HG03469 (cell line): Measurements from ENCODE around the gene FAM24B.
A peak's percentile ranks its signal among the peaks of the same experiment; 100 is the strongest.
"Not testable (repeated sequence)": the region's sequence is repeated elsewhere in the genome, so short reads cannot be mapped to it uniquely, and the experiment has no call there.

Source experiments
- ATAC-seq: cut with Tn5 transposase; IDR thresholded peaks from one replicate; pipeline ENCODE4 v1.9.1; 2021; ENCODE audit warnings: mild to moderate bottlenecking, moderate library complexity, moderate number of reproducible peaks; ENCODE audit not compliant: unreplicated experiment

The FAM24B gene

GRCh38 chr10:122879339-122880273 is at the start of gene FAM24B:
FAM24B (minus strand) TSS chr10:122879581; CDS start chr10:122850515, 29,066 bp downstream.
- ATAC-seq = peak; percentile 69

GRCh38 chr10:122915700-122916099 is 36.3 kb upstream of the FAM24B start:
- no peak for ATAC-seq

GRCh38 chr10:122911889-122912484 is 32.6 kb upstream of the FAM24B start:
- no peak for ATAC-seq

GRCh38 chr10:122910310-122910709 is 30.9 kb upstream of the FAM24B start, which contains the start of gene FAM24A:
FAM24A (plus strand) TSS chr10:122910610; CDS start chr10:122911635, 1,025 bp downstream.
- ATAC-seq = no peak

- not testable (repeated sequence) for ATAC-seq
Observed at GRCh38 chr10:122903861-122904260, 24.5 kb upstream of the FAM24B start.

- ATAC-seq = no peak
Observed at GRCh38 chr10:122894261-122894944, 15.0 kb upstream of the FAM24B start.

- ATAC-seq = no peak
Observed at GRCh38 chr10:122884166-122884565, 4.8 kb upstream of the FAM24B start.

GRCh38 chr10:122882766-122883165 is 3.4 kb upstream of the FAM24B start:
- no peak for ATAC-seq

GRCh38 chr10:122878799-122879338 is 512 bp downstream of the FAM24B start:
- ATAC-seq = peak; percentile 19

- ATAC-seq = no peak
Observed at GRCh38 chr10:122877264-122877663, 2.1 kb downstream of the FAM24B start.

GRCh38 chr10:122876467-122876855 is 2.9 kb downstream of the FAM24B start:
- no peak for ATAC-seq

- ATAC-seq = no peak
Observed at GRCh38 chr10:122875843-122876466, 3.4 kb downstream of the FAM24B start.

GRCh38 chr10:122871947-122872346 is 7.4 kb downstream of the FAM24B start:
- not testable (repeated sequence) for ATAC-seq

GRCh38 chr10:122868768-122869167 is 10.6 kb downstream of the FAM24B start:
- ATAC-seq = not testable (repeated sequence)

GRCh38 chr10:122866757-122867482 is 12.5 kb downstream of the FAM24B start:
- not testable (repeated sequence) for ATAC-seq

- ATAC-seq = no peak
Observed at GRCh38 chr10:122864901-122865300, 14.5 kb downstream of the FAM24B start.

- ATAC-seq = no peak
Observed at GRCh38 chr10:122864194-122864592, 15.2 kb downstream of the FAM24B start.

- ATAC-seq = no peak
Observed at GRCh38 chr10:122863216-122864193, 15.9 kb downstream of the FAM24B start.

- no peak for ATAC-seq
Observed at GRCh38 chr10:122861711-122862161, 17.6 kb downstream of the FAM24B start.
